ENCODE data around the gene TBCCD1. TPM values are rescaled to one million over a fixed set of nuclear protein-coding genes. Genes with fewer than 3 reads are reported as not detected.

TBCCD1 gene
- total and polyA plus RNA-seq, 4 experiments from 2014 or later = 20.1 to 28.6 (median 20.7) TPM

DNA sequence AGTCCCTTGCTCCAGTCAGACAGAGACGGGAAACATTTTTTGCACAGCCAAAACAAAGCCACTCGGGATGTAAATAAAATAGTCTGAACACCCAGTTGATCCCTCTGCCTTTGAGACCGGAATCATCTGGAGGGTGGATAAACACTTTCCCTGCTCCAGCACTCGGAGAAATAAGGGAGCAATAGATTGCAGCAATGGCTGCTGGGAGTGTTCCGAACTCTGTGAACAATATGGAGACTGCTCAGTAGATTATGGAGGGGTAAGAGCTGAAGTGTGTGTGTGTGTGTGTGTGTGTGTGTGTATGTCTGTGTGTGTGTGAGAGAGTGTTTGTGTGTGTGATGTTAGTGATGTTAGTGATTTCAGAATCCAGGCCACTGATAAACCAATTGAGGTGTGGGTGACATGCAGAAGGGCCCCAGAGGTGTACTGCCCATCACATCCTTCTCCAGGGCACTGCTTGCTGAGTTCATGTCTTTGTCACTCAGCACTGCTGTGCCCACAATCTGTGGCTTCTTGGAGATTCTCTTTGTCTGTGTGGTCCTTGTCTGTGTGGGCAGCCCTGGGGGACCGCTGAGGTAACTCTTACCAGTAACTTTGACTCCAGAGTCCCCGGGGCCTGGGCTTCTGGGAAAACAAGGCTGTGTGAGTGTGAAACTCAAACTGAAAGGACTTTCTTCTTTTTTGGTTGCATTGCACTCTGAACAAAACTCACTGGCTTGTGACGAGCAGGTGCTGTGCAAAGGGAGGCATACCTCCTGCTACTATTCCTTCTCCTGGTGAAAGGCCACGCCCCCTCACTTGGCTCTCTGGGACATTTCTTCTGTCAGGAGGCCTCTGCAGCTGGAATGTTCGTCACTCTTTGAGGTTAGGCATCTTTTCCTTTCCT, 45.9 kb downstream of the TBCCD1 start:
- no peaks in the 10 kb centered on the region for H3K27me3 ChIP-seq (ENCODE audit: insufficient read depth, low read length)
- H3K4me1 ChIP-seq (ENCODE audit: insufficient read depth, low read length) = peaks cover 57% of the 10 kb centered on the region
- ChIA-PET CTCF (ENCODE audit: partially characterized antibody) (interaction anchor here (3.7 kb wide), 1 partner anchor 19 kb away, joined by 61 read pairs; no protein-coding TSS in a partner anchor), POLR2A (ENCODE audit: partially characterized antibody) (interaction anchor here (3.2 kb wide), 1 partner anchor 13 kb away, joined by 26 read pairs; no protein-coding TSS in a partner anchor)
- no peak overlapping the region for H3K27ac ChIP-seq (ENCODE audit: low read depth, low read length)
- H3K36me3 Mint-ChIP-seq = peaks cover 0 to 4% of the 10 kb centered on the region in 2 donors
- peak overlapping the region in 2 of 8 donors; percentile 29 to 53 for H3K4me3 Mint-ChIP-seq
- no peak for DNase-seq
- no peaks in the 10 kb centered on the region for H3K27me3 Mint-ChIP-seq
- peaks cover 35 to 63% (median 49%) of the 10 kb centered on the region in 4 donors for H3K4me1 Mint-ChIP-seq
- H3K36me3 ChIP-seq (ENCODE audit: insufficient read depth, low read length) = no peaks in the 10 kb centered on the region
- no peak overlapping the region for H3K4me3 ChIP-seq (ENCODE audit: low read length in 2 of 2)
- H3K9me3 ChIP-seq (ENCODE audit: control insufficient read depth in 1 of 2, low read length in 2 of 2) = no peaks in the 10 kb centered on the region
- no peaks in the 10 kb centered on the region for H3K9me3 Mint-ChIP-seq
- intact Hi-C loops (cut with micrococcal nuclease) = no loop called here
- H3K27ac Mint-ChIP-seq = peak overlapping the region; percentile 16 to 96 (median 57)

DNA sequence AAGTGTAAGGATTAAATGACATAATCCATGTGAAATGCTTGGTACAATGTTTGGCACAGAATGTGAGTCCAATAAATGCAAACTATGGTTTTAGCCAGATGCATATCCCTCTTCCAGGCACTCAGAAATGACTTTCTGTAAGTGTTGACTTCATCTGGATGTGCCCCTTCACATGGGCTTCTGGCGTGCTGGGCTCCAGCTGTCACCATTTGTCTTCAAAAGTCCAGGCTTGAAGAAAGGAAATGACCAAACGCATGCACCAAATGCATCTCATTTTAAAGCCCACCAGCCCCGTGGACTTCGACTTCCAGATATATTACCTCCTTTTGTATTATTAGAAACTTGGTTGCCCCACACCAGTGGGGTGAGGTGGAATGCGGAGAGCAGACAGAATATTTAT, 46.7 kb downstream of the TBCCD1 start:
- no peak for DNase-seq
- intact Hi-C loops (cut with micrococcal nuclease) = no loop called here
- ChIA-PET CTCF (ENCODE audit: partially characterized antibody) (interaction anchor here (1.0 to 3.7 kb wide), 4 partner anchors 15 to 537 kb away, joined by 4 to 61 read pairs (median 18); no protein-coding TSS in a partner anchor), POLR2A (ENCODE audit: partially characterized antibody) (interaction anchor here (2.8 to 4.5 kb wide), 3 partner anchors 13 to 583 kb away, joined by 14 to 26 read pairs (median 18); partner anchors contain the start of gene TRA2B)
- Histone ChIP-seq H3K27ac (ENCODE audit: low read depth, low read length) (no peak overlapping the region), H3K9me3 (ENCODE audit: control insufficient read depth in 1 of 2, low read length in 2 of 2) (no peaks in the 10 kb centered on the region), H3K27me3 (ENCODE audit: insufficient read depth, low read length) (no peaks in the 10 kb centered on the region), H3K4me1 (ENCODE audit: insufficient read depth, low read length) (peaks cover 65% of the 10 kb centered on the region), H3K4me3 (ENCODE audit: low read length in 2 of 2) (no peak overlapping the region), H3K36me3 (ENCODE audit: insufficient read depth, low read length) (no peaks in the 10 kb centered on the region)
- no peaks in the 10 kb centered on the region for H3K27me3 Mint-ChIP-seq
- H3K4me1 Mint-ChIP-seq = peaks cover 43 to 70% (median 56%) of the 10 kb centered on the region in 4 donors
- H3K36me3 Mint-ChIP-seq = peaks cover 0 to 4% of the 10 kb centered on the region in 2 donors
- peak overlapping the region in 1 of 8 donors; percentile 31 for H3K4me3 Mint-ChIP-seq
- H3K27ac Mint-ChIP-seq = peak overlapping the region in 6 of 7 donors; percentile 13 to 83 (median 52)
- no peaks in the 10 kb centered on the region for H3K9me3 Mint-ChIP-seq

DNA sequence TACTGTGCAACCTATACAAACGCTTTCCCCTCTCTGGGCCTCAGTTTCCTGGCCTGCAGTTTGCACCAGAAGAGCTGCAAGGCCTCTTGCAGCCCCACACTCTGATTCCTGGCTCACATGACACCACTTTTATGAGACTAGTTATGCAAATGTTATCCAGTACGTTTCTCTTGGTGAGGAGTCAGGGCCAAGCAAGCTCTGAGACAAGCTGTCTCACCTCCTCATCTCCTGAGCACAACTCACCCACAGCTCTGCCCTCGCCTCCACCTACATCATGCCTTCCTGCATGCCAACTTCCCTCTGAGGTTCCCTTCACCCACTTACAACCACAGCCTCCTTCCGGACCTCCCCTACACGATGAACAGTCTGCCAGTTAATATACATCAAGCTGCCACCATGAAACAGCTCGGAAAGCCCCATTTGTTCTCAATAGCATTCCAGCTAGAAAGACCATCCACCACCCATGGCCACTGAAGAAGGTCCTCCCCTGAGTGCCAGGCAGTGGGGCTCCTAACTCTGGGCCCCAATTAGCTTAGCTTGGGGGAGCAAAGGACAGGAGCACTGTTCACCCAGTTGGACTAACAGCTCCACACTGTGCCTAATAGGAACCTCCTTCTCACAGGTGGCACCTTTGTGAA, 48.0 kb downstream of the TBCCD1 start:
- H3K27ac ChIP-seq (ENCODE audit: low read depth, low read length) = peak overlapping the region; percentile 63

DNA sequence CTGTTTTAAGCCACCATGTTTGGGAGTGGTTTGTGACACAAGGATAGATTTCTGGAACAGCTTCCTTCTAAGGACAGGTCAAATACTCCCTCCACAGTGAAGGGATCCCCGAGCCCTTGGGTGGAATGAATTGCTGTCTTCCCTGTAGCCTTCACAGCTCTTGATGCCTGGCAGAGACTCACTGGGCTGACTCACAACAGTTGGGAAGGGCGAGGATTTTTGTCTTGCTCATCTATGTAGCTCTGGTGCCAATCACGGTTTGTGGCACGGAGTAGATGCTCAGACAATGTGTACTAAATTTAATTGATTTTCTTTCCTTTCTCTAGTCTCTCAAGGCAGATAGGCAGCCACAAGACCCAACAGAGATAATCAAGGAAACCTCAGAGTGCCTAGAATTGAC, 49.9 kb downstream of the TBCCD1 start:
- ChIA-PET POLR2A (ENCODE audit: partially characterized antibody) (interaction anchor here (1.0 to 4.5 kb wide), 4 partner anchors 13 to 622 kb away, joined by 3 to 14 read pairs (median 4); partner anchors contain the start of genes RPL39L and TRA2B), CTCF (ENCODE audit: partially characterized antibody) (interaction anchor here (1.4 to 2.5 kb wide), 2 partner anchors 23 to 574 kb away, joined by 5 to 14 read pairs; no protein-coding TSS in a partner anchor)
- no peaks in the 10 kb centered on the region for H3K27me3 Mint-ChIP-seq
- intact Hi-C loops (cut with micrococcal nuclease) = no loop called here
- Histone ChIP-seq H3K4me1 (ENCODE audit: insufficient read depth, low read length) (peaks cover 79% of the 10 kb centered on the region), H3K9me3 (ENCODE audit: control insufficient read depth in 1 of 2, low read length in 2 of 2) (no peaks in the 10 kb centered on the region), H3K36me3 (ENCODE audit: insufficient read depth, low read length) (no peaks in the 10 kb centered on the region), H3K27me3 (ENCODE audit: insufficient read depth, low read length) (no peaks in the 10 kb centered on the region), H3K27ac (ENCODE audit: low read depth, low read length) (no peak overlapping the region), H3K4me3 (ENCODE audit: low read length in 2 of 2) (no peak overlapping the region)
- H3K4me3 Mint-ChIP-seq = peak overlapping the region in 4 of 8 donors; percentile 10 to 32 (median 14)
- H3K36me3 Mint-ChIP-seq = no peaks in the 10 kb centered on the region
- peak overlapping the region; percentile 6 to 85 (median 81) for H3K27ac Mint-ChIP-seq
- no peaks in the 10 kb centered on the region for H3K9me3 Mint-ChIP-seq
- peaks cover 56 to 93% (median 72%) of the 10 kb centered on the region in 4 donors for H3K4me1 Mint-ChIP-seq
- no peak for DNase-seq

More for the DNA sequence above, 48.0 kb downstream of the TBCCD1 start:
- intact Hi-C loops (cut with micrococcal nuclease) = loop anchor here (2.0 kb wide), 1 partner anchor 16 kb away; no protein-coding TSS in a partner anchor
- H3K27me3 ChIP-seq (ENCODE audit: insufficient read depth, low read length) = no peaks in the 10 kb centered on the region
- CTCF ChIA-PET (ENCODE audit: partially characterized antibody) = interaction anchor here (1.0 to 3.7 kb wide), 9 partner anchors 16 to 576 kb away, joined by 3 to 61 read pairs (median 5); no protein-coding TSS in a partner anchor
- H3K4me1 ChIP-seq (ENCODE audit: insufficient read depth, low read length) = peaks cover 78% of the 10 kb centered on the region
- peaks cover 56 to 83% (median 69%) of the 10 kb centered on the region in 4 donors for H3K4me1 Mint-ChIP-seq
- no peaks in the 10 kb centered on the region for H3K36me3 ChIP-seq (ENCODE audit: insufficient read depth, low read length)
- H3K36me3 Mint-ChIP-seq = peaks cover 0 to 4% of the 10 kb centered on the region in 2 donors
- H3K4me3 ChIP-seq (ENCODE audit: low read length in 2 of 2) = peak overlapping the region in 1 of 2 donors; percentile 21
- peak overlapping the region; percentile 61 to 96 (median 94) for H3K27ac Mint-ChIP-seq
- DNase-seq = peak; percentile 78 to 92 (median 83)
- H3K4me3 Mint-ChIP-seq = peak overlapping the region in 7 of 8 donors; percentile 49 to 80 (median 72)
- POLR2A ChIA-PET (ENCODE audit: partially characterized antibody) = interaction anchor here (0.7 to 4.5 kb wide), 9 partner anchors 10 to 582 kb away, joined by 3 to 26 read pairs (median 6); partner anchors contain the start of genes EIF4A2 and TRA2B
- no peaks in the 10 kb centered on the region for H3K9me3 ChIP-seq (ENCODE audit: control insufficient read depth in 1 of 2, low read length in 2 of 2)
- no peaks in the 10 kb centered on the region for H3K9me3 Mint-ChIP-seq
- H3K27me3 Mint-ChIP-seq = no peaks in the 10 kb centered on the region

DNA sequence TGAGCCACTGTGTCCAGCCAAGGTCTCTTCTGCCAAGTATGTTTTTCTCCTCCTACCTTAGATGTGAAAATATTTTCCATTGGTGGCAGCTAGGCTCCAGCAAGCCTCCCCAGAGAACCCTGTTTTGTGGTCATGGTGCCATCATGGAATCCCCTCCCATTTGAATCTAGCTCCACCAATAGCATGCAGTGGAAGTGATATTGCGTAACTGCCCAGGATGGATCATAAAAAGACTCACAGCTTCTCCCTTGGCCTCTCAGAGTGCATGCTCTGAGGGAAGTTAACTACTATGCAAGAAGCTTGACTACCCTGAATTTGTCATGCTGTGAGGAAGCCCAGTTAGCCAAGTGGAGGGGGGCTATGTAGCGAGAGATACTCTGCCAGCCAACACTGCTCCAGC, 50.5 kb downstream of the TBCCD1 start:
- CTCF ChIA-PET (ENCODE audit: partially characterized antibody) = interaction anchor here (0.6 to 2.5 kb wide), 4 partner anchors 23 to 760 kb away, joined by 3 to 14 read pairs (median 5); no protein-coding TSS in a partner anchor
- H3K4me1 Mint-ChIP-seq = peaks cover 56 to 95% (median 70%) of the 10 kb centered on the region in 4 donors

GRCh38 chr3:186515125-186515524, 52.0 kb downstream of the TBCCD1 start:
- H3K27ac ChIP-seq (ENCODE audit: low read depth, low read length) = no peak overlapping the region
- H3K4me3 ChIP-seq (ENCODE audit: low read length in 2 of 2) = no peak overlapping the region
- Mint-ChIP-seq H3K27me3 (peaks cover 0 to 2% of the 10 kb centered on the region in 2 donors), H3K4me3 (peak overlapping the region in 7 of 8 donors; percentile 4 to 43 (median 15)), H3K27ac (peak overlapping the region; percentile 38 to 89 (median 84)), H3K4me1 (peaks cover 51 to 90% (median 59%) of the 10 kb centered on the region in 4 donors), H3K9me3 (no peaks in the 10 kb centered on the region), H3K36me3 (no peaks in the 10 kb centered on the region)
- no peaks in the 10 kb centered on the region for H3K27me3 ChIP-seq (ENCODE audit: insufficient read depth, low read length)
- peaks cover 61% of the 10 kb centered on the region for H3K4me1 ChIP-seq (ENCODE audit: insufficient read depth, low read length)
- H3K36me3 ChIP-seq (ENCODE audit: insufficient read depth, low read length) = no peaks in the 10 kb centered on the region
- CTCF ChIA-PET (ENCODE audit: partially characterized antibody) = interaction anchor here (0.6 to 2.5 kb wide), 3 partner anchors 25 to 532 kb away, joined by 3 to 14 read pairs (median 4); no protein-coding TSS in a partner anchor
- DNase-seq = peak; percentile 48 to 67 (median 62)
- POLR2A ChIA-PET (ENCODE audit: partially characterized antibody) = interaction anchor here (2.2 kb wide), 1 partner anchor 19 kb away, joined by 6 read pairs; no protein-coding TSS in a partner anchor
- no peaks in the 10 kb centered on the region for H3K9me3 ChIP-seq (ENCODE audit: control insufficient read depth in 1 of 2, low read length in 2 of 2)
- intact Hi-C loops (cut with micrococcal nuclease) = no loop called here

More for the DNA sequence above, 50.5 kb downstream of the TBCCD1 start:
- no peak for DNase-seq
- Mint-ChIP-seq H3K4me3 (peak overlapping the region in 5 of 8 donors; percentile 17 to 60 (median 38)), H3K27ac (peak overlapping the region in 6 of 7 donors; percentile 49 to 89 (median 82)), H3K27me3 (no peaks in the 10 kb centered on the region), H3K36me3 (no peaks in the 10 kb centered on the region), H3K9me3 (no peaks in the 10 kb centered on the region)
- Histone ChIP-seq H3K27ac (ENCODE audit: low read depth, low read length) (no peak overlapping the region), H3K9me3 (ENCODE audit: control insufficient read depth in 1 of 2, low read length in 2 of 2) (no peaks in the 10 kb centered on the region), H3K36me3 (ENCODE audit: insufficient read depth, low read length) (no peaks in the 10 kb centered on the region), H3K27me3 (ENCODE audit: insufficient read depth, low read length) (no peaks in the 10 kb centered on the region), H3K4me3 (ENCODE audit: low read length in 2 of 2) (no peak overlapping the region), H3K4me1 (ENCODE audit: insufficient read depth, low read length) (peaks cover 77% of the 10 kb centered on the region)
- intact Hi-C loops (cut with micrococcal nuclease) = no loop called here
- POLR2A ChIA-PET (ENCODE audit: partially characterized antibody) = interaction anchor here (1.0 to 4.5 kb wide), 4 partner anchors 13 to 623 kb away, joined by 3 to 14 read pairs (median 4); partner anchors contain the start of genes RPL39L and TRA2B

Data from CD4-positive, alpha-beta memory T cell (primary cell).